MCF 10A (cell line): Measurements from ENCODE around the gene BANF1. TPM values are rescaled to one million over a fixed set of nuclear protein-coding genes. Genes with fewer than 3 reads are reported as not detected.
"Not testable (repeated sequence)": the region's sequence is repeated elsewhere in the genome, so short reads cannot be mapped to it uniquely, and the experiment has no call there.

Source experiments
- BruUV-seq: library from RNA; stranded (reverse); fragments of 400-500 nt; replicated peaks from 2 replicates; lab custom pipeline; 2021; lab: Mats Ljungman, UMichigan
- CTCF ChIA-PET: fragments of 300-600 bp; sonication (Branson Sonifier 250); formaldehyde crosslinking; extraction: SDS; loops from one replicate; lab custom pipeline; 2021; ENCODE audit warnings: antibody characterized with exemption, inconsistent platforms; lab: Yijun Ruan, JAX
- POLR2A ChIA-PET: fragments of 300-600, 350-650 bp; sonication (Branson Sonifier 250); formaldehyde crosslinking; extraction: SDS; loops from one replicate; lab custom pipeline; 2020; ENCODE audit warnings: antibody characterized with exemption, inconsistent platforms; lab: Yijun Ruan, JAX
- DNase-seq: peaks from one replicate; pipeline ENCODE4 v3.0.0-alpha.2; 2018; ENCODE audit not compliant: unreplicated experiment
- H3K27ac Mint-ChIP-seq: one replicate; pipeline ENCODE4 v1.8.0; 2022; ENCODE audit warnings: mild to moderate bottlenecking, low read depth, mixed read lengths; ENCODE audit not compliant: unreplicated experiment
- H3K27me3 Mint-ChIP-seq: one replicate; pipeline ENCODE4 v1.8.0; 2022; ENCODE audit warnings: mixed read lengths; ENCODE audit not compliant: insufficient read depth, unreplicated experiment
- H3K36me3 Mint-ChIP-seq: one replicate; pipeline ENCODE4 v1.8.0; 2022; ENCODE audit warnings: mild to moderate bottlenecking, moderate library complexity, mixed read lengths; ENCODE audit not compliant: insufficient read depth, unreplicated experiment
- H3K4me1 Mint-ChIP-seq: one replicate; pipeline ENCODE4 v1.8.0; 2022; ENCODE audit warnings: mixed read lengths; ENCODE audit not compliant: insufficient read depth, unreplicated experiment
- H3K4me3 Mint-ChIP-seq: one replicate; pipeline ENCODE4 v1.8.0; 2022; ENCODE audit warnings: mild to moderate bottlenecking, moderate library complexity, mixed read lengths; ENCODE audit not compliant: unreplicated experiment
- H3K9me3 Mint-ChIP-seq: one replicate; pipeline ENCODE4 v1.8.0; 2022; ENCODE audit warnings: mixed read lengths; ENCODE audit not compliant: unreplicated experiment
- intact Hi-C: fragments of 100-400 bp; cut with micrococcal nuclease; formaldehyde crosslinking; loops from 2 replicates; pipeline ENCODE4 v1.14.1; 2022
- total RNA-seq: library from RNA; stranded (reverse); gene quantifications from 2 replicates; pipeline ENCODE4 v1.2.3, GENCODE V29; 2022
- TF ChIP-seq, protein P1 (sequence below): fragments of 200-600 bp; IDR thresholded peaks from one replicate; pipeline ENCODE4 v1.8.0; 2022; ENCODE audit warnings: antibody characterized with exemption, mild to moderate bottlenecking; ENCODE audit not compliant: unreplicated experiment

Gene BANF1
- total RNA-seq, 1 experiment from 2014 or later = 198 TPM

DNA sequence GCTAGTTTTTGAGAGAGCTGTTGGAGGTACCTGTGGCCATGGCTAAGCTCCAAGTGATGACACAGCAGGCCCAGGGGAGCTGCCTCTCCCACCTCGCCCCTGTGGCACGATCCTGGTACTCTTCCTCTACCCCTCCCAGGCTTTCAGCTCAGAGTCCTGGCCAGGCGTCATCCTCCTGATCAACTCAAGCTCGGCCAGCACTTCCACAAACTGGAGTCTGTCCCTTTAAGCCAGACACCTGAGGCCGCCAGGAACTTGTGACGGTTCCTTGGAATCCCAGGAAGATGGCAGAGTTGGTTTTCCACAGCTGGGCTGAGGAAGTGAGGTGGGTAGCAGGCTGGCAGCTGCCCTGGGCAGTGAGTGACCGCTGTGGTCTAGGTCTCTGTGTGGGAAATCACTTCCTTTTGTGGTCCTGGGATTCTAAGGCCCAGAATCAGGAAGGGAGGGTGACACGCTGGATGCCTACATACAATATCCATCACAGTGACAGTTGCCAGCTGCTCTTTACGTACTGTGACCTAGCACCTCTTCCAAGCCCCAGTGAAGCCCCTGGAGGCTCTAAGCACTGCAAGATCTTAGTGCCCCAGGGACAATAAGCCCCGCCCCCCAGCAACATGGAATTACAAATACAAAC, 6.3 kb downstream of the BANF1 start:
- no TSS peak for BruUV-seq
- CTCF ChIA-PET = interaction anchor here (0.6 to 3.5 kb wide), 8 partner anchors 14 to 696 kb away, joined by 3 to 31 read pairs (median 4); no protein-coding TSS in a partner anchor
- intact Hi-C loops = loop anchor here (10.0 kb wide), 1 partner anchor 46 kb away; the partner anchor contains the start of gene SF3B2
- TF ChIP-seq, protein P1, sequence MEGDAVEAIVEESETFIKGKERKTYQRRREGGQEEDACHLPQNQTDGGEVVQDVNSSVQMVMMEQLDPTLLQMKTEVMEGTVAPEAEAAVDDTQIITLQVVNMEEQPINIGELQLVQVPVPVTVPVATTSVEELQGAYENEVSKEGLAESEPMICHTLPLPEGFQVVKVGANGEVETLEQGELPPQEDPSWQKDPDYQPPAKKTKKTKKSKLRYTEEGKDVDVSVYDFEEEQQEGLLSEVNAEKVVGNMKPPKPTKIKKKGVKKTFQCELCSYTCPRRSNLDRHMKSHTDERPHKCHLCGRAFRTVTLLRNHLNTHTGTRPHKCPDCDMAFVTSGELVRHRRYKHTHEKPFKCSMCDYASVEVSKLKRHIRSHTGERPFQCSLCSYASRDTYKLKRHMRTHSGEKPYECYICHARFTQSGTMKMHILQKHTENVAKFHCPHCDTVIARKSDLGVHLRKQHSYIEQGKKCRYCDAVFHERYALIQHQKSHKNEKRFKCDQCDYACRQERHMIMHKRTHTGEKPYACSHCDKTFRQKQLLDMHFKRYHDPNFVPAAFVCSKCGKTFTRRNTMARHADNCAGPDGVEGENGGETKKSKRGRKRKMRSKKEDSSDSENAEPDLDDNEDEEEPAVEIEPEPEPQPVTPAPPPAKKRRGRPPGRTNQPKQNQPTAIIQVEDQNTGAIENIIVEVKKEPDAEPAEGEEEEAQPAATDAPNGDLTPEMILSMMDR = no peak
- Mint-ChIP-seq H3K27me3 (no peaks in the 10 kb centered on the region), H3K27ac (no peak overlapping the region), H3K4me3 (peak overlapping the region; percentile 35), H3K4me1 (peaks cover 8% of the 10 kb centered on the region), H3K36me3 (peaks cover 25% of the 10 kb centered on the region), H3K9me3 (no peaks in the 10 kb centered on the region)
- DNase-seq = peak; percentile 49
- POLR2A ChIA-PET = interaction anchor here (0.6 to 2.4 kb wide), 8 partner anchors 8 to 413 kb away, joined by 3 to 16 read pairs (median 4); partner anchors contain the start of genes CCDC85B and SF3B2

DNA sequence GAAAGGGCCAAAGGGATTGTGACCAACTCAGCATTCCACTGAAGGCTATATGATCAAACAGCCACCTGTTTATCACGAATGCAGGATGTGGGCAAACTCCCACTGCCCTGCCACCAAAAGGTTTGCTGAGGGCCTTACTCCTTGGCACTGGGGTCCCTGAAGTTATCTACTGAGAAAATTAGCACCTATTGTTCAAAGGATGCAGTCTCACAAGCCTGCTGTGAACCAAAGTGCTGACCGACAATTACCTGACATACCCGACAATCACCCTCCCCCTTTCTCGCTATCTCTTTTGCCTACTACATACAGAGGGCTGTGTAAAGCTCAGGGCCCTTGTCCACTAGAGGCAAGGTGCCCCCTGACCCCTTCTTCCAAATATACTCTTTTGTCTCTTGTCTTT, 7.7 kb downstream of the BANF1 start:
- H3K36me3 Mint-ChIP-seq = peaks cover 11% of the 10 kb centered on the region
- peaks cover 14% of the 10 kb centered on the region for H3K4me1 Mint-ChIP-seq
- H3K27ac Mint-ChIP-seq, H3K4me3 Mint-ChIP-seq, H3K9me3 Mint-ChIP-seq, BruUV-seq, intact Hi-C loops, DNase-seq, H3K27me3 Mint-ChIP-seq: not testable (repeated sequence)
- POLR2A ChIA-PET = interaction anchor here (0.6 to 2.4 kb wide), 3 partner anchors 31 to 42 kb away, joined by 3 to 16 read pairs (median 3); partner anchors contain the start of gene SF3B2
- CTCF ChIA-PET = interaction anchor here (3.5 kb wide), 1 partner anchor 12 kb away, joined by 31 read pairs; no protein-coding TSS in a partner anchor

DNA sequence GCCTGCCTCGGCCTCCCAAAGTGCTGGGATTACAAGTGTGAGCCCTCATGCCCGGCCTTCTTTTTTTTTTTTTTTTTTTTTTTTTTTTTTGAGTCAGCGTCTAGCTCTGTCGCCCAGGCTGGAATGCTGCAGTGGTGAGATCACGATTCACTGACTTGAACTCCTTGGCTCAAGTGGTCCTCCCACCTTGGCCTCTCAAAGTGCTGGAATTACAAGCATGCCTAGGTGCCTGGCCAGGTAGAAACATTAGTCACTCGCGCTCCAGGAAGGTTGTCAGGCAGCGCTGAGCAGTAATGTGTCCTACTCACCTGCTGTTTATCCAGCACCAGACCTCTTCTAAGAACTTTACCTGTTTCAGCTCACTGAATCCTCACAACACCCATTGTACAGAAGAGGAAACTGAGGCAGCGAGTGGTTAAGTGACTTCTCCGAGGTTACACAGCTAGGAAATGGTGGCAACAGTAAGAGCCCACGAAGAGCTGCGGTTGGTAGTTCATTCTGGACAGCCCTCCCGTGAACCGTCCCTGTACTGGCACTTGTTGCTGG, 9.0 kb downstream of the BANF1 start:
- TF ChIP-seq, protein P1 = no peak
- ChIA-PET POLR2A (interaction anchor here (0.6 to 2.9 kb wide), 4 partner anchors 9 to 211 kb away, joined by 3 to 10 read pairs (median 4); partner anchors contain the start of genes BANF1 and EIF1AD), CTCF (interaction anchor here (0.7 to 1.6 kb wide), 7 partner anchors 9 to 189 kb away, joined by 3 to 12 read pairs (median 4); no protein-coding TSS in a partner anchor)
- no peak overlapping the region for H3K4me3 Mint-ChIP-seq
- H3K27me3 Mint-ChIP-seq = no peaks in the 10 kb centered on the region
- peak; percentile 86 for DNase-seq
- H3K36me3 Mint-ChIP-seq = no peaks in the 10 kb centered on the region
- BruUV-seq = no TSS peak
- intact Hi-C loops = no loop called here
- peaks cover 20% of the 10 kb centered on the region for H3K4me1 Mint-ChIP-seq
- no peaks in the 10 kb centered on the region for H3K9me3 Mint-ChIP-seq
- peak overlapping the region; percentile 9 for H3K27ac Mint-ChIP-seq

DNA sequence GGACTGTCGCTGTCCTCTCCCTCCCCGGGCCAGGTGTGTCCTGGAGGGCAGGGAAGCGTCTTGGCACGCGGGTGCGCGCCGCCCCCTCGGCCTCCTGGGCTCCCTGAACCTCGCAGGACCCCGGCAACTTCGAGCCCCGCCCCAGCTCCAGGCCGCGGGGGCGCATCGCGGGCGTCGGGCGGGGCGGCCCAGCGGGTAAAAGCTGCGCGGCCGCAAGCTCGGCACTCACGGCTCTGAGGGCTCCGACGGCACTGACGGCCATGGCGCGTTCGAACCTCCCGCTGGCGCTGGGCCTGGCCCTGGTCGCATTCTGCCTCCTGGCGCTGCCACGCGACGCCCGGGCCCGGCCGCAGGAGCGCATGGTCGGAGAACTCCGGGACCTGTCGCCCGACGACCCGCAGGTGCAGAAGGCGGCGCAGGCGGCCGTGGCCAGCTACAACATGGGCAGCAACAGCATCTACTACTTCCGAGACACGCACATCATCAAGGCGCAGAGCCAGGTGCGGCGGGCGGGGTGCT, 9.5 kb downstream of the BANF1 start, which contains the start of gene CST6:
TSS of gene CST6 (plus strand) at position 224 of the 519 bp plus-strand sequence. CDS start at position 261, 37 bp downstream.
- POLR2A ChIA-PET = interaction anchor here (0.6 to 2.9 kb wide), 5 partner anchors 8 to 210 kb away, joined by 3 to 10 read pairs (median 3); partner anchors contain the start of genes BANF1 and EIF1AD
- Mint-ChIP-seq H3K9me3 (no peaks in the 10 kb centered on the region), H3K36me3 (no peaks in the 10 kb centered on the region), H3K4me3 (no peak within 1 kb of the TSS), H3K27me3 (no peaks in the 10 kb centered on the region), H3K4me1 (peaks cover 20% of the 10 kb centered on the region), H3K27ac (peak within 1 kb of the TSS; percentile 9)
- CTCF ChIA-PET = interaction anchor here (0.7 to 1.6 kb wide), 7 partner anchors 9 to 188 kb away, joined by 3 to 12 read pairs (median 4); no protein-coding TSS in a partner anchor
- intact Hi-C loops = no loop called here
- no TSS peak for BruUV-seq
- DNase-seq = no peak
- TF ChIP-seq, protein P1 = no peak
